Omental fat pad (tissue), 4 donors: Measurements from ENCODE around the gene RPS28. TPM values are rescaled to one million over a fixed set of nuclear protein-coding genes. Genes with fewer than 3 reads are reported as not detected.

Experiments used
- ATAC-seq: fragments of 150-250 bp; one replicate; pipeline ENCODE4 v1.9.1; 2016; ENCODE audit warnings: mild to moderate bottlenecking, moderate library complexity; ENCODE audit not compliant: low FRiP score
- DNase-seq: peaks from one replicate; pipeline ENCODE4 v3.0.0-alpha.2; 2019; ENCODE audit warnings: low spot score
- total RNA-seq, 4 donors: library from RNA; depleted of rRNA; stranded (reverse); fragments of >200 nt; gene quantifications; one replicate each; pipeline ENCODE4 v1.1.0, GENCODE V29; 2016
- TF ChIP-seq, protein P1 (sequence below), 3 donors: fragments of 450-650 bp; IDR thresholded peaks; one replicate each; pipeline ENCODE4 v1.5.1; 2016 to 2017; ENCODE audit warnings: antibody characterized with exemption in 3 of 3, mild to moderate bottlenecking in 3 of 3, moderate library complexity in 2 of 3

Gene RPS28
- total RNA-seq, 4 donors from 2014 or later, result 420 to 679 (median 534) TPM

DNA sequence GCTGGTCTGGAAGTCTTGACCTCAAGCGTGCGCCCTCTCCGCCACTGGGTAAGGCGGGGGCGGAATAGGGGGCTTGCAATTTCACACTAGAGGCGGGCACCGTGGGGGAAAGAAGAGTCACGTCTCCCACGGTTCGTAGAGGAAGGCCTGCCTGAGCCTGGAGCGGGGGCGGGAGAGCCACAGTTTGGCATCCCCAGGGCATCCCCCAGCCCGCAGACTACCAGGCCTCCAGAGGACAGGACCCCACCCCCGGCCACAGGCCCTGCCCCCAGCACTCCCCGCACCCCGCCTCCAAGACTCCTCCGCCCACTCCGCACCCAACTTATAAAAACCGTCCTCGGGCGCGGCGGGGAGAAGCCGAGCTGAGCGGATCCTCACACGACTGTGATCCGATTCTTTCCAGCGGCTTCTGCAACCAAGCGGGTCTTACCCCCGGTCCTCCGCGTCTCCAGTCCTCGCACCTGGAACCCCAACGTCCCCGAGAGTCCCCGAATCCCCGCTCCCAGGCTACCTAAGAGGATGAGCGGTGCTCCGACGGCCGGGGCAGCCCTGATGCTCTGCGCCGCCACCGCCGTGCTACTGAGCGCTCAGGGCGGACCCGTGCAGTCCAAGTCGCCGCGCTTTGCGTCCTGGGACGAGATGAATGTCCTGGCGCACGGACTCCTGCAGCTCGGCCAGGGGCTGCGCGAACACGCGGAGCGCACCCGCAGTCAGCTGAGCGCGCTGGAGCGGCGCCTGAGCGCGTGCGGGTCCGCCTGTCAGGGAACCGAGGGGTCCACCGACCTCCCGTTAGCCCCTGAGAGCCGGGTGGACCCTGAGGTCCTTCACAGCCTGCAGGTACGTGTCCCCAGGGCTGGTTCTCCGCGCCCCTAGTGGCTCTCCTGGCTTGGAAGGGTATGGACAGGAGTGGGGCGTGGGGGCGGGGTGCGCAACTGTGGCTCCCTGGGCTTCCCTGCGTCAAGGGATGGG, 42.8 kb downstream of the RPS28 start, which contains the start of gene ANGPTL4:
Gene ANGPTL4 (plus strand): TSS at position 353 of the 969 bp plus-strand sequence. CDS start 167 bp downstream, at position 520.
- peak; percentile 58 for DNase-seq
- TF ChIP-seq, protein P1, sequence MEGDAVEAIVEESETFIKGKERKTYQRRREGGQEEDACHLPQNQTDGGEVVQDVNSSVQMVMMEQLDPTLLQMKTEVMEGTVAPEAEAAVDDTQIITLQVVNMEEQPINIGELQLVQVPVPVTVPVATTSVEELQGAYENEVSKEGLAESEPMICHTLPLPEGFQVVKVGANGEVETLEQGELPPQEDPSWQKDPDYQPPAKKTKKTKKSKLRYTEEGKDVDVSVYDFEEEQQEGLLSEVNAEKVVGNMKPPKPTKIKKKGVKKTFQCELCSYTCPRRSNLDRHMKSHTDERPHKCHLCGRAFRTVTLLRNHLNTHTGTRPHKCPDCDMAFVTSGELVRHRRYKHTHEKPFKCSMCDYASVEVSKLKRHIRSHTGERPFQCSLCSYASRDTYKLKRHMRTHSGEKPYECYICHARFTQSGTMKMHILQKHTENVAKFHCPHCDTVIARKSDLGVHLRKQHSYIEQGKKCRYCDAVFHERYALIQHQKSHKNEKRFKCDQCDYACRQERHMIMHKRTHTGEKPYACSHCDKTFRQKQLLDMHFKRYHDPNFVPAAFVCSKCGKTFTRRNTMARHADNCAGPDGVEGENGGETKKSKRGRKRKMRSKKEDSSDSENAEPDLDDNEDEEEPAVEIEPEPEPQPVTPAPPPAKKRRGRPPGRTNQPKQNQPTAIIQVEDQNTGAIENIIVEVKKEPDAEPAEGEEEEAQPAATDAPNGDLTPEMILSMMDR (IDR thresholded peaks at IDR 0.05), result no peak
- ATAC-seq, result peak; percentile 54

GRCh38 chr19:8366121-8366581, 44.9 kb downstream of the RPS28 start:
- ATAC-seq (no peak), DNase-seq (no peak)
- TF ChIP-seq, protein P1 (IDR thresholded peaks at IDR 0.05), result no peak

DNA sequence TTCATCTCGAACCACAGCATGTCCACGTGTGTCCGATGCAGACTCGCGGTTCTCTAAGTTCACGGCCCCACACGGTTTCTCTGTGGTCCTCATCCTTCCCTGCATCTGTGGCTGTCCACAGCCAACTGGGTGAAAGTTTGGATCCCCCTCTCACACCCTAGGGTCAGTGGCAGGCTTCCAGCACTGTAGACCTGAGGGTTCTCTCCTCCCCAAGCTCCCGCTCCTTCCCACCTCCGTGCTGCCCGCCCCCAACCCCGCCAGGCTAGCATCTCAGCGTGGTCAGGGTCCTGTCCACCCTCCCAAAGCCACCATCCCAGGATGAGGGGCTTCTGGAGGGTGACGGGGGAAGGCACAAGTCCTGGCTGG, 45.6 kb downstream of the RPS28 start:
- DNase-seq (peak; percentile 52), ATAC-seq (peak; percentile 24)
- TF ChIP-seq, protein P1 (IDR thresholded peaks at IDR 0.05), result no peak

GRCh38 chr19:8367327-8368001, 46.2 kb downstream of the RPS28 start:
- DNase-seq (peak; percentile 93), ATAC-seq (peak; percentile 61)

DNA sequence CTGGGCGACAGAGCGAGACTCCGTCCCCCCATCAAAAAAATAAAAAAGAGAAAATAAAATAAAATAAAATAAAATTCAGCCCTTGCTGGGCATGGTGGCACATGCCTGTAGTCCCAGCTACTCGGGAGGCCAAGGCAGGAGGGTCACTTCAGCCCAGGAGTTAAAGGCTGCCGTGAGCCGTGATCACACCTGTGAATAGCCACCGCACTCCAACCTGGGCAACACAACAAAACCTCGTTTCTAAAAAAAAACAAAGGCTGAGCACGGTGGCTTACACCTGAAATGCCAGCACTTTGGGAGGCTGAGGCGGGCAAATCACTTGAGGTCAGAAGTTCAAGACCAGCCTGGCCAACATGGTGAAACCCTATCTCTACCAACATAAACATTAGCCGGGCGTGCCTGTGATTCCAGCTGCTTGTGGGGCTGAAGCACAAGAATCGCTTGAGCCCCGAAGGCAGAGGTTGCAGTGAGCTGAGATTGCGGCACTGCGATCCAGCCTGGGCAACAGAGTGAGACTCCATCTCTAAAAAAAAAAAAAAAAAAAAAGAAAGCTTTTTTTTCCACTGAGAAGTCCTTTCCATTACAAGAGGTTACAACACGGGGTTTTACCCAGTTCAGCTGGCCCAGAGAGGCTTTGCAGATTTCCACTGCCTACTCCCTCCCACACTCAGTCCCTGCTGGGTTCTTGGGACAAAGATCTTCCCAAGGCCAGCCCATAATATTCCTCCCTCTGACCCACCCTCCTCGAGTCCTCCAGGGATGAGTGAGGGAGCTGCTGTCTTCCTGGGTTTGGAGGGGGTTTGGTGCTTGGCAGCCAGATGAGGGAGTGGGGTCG, 49.1 kb downstream of the RPS28 start:
- no peak for ATAC-seq
- TF ChIP-seq, protein P1 (IDR thresholded peaks at IDR 0.05), result no peak
- no peak for DNase-seq

More at GRCh38 chr19:8367327-8368001, 46.2 kb downstream of the RPS28 start:
- TF ChIP-seq, protein P1 (IDR thresholded peaks at IDR 0.05), result no peak

GRCh38 chr19:8371011-8371804, 49.9 kb downstream of the RPS28 start:
- no peak for DNase-seq
- TF ChIP-seq, protein P1 (IDR thresholded peaks at IDR 0.05), result no peak

More at GRCh38 chr19:8371011-8371804, 49.9 kb downstream of the RPS28 start:
- ATAC-seq, result no peak
